ENCODE data around the gene LGALS8.
"Not testable (repeated sequence)": the region's sequence is repeated elsewhere in the genome, so short reads cannot be mapped to it uniquely, and the experiment has no call there.

LGALS8 gene

GRCh38 chr1:236543065-236543669, 19.4 kb downstream of the LGALS8 start:
- no peak for DNase-seq

GRCh38 chr1:236545621-236546169, 21.9 kb downstream of the LGALS8 start:
- DNase-seq: peak in 1 of 2 donors; percentile 16

- DNase-seq: no peak
Observed at GRCh38 chr1:236548452-236548851, 24.7 kb downstream of the LGALS8 start.

GRCh38 chr1:236550961-236551851, 27.4 kb downstream of the LGALS8 start:
- DNase-seq: no peak

GRCh38 chr1:236552096-236552495, 28.3 kb downstream of the LGALS8 start:
- DNase-seq: no peak

GRCh38 chr1:236552901-236553300, 29.1 kb downstream of the LGALS8 start:
- no peak for DNase-seq

GRCh38 chr1:236553370-236553769, 29.6 kb downstream of the LGALS8 start:
- no peak for DNase-seq

GRCh38 chr1:236556606-236557005, 32.8 kb downstream of the LGALS8 start:
- DNase-seq: no peak

- no peak for DNase-seq
Observed at GRCh38 chr1:236558081-236558480, 34.3 kb downstream of the LGALS8 start.

GRCh38 chr1:236558846-236559245, 35.1 kb downstream of the LGALS8 start:
- no peak for DNase-seq

- DNase-seq: no peak
Observed at GRCh38 chr1:236560213-236560771, 36.5 kb downstream of the LGALS8 start.

GRCh38 chr1:236561976-236562375, 38.2 kb downstream of the LGALS8 start:
- no peak for DNase-seq

GRCh38 chr1:236565530-236565929, 41.7 kb downstream of the LGALS8 start:
- DNase-seq: no peak

- DNase-seq: no peak
Observed at GRCh38 chr1:236568285-236568894, 44.6 kb downstream of the LGALS8 start.

GRCh38 chr1:236575523-236575922, 51.7 kb downstream of the LGALS8 start:
- no peak for DNase-seq

GRCh38 chr1:236576004-236576403, 52.2 kb downstream of the LGALS8 start:
- DNase-seq: no peak

GRCh38 chr1:236577041-236577440, 53.3 kb downstream of the LGALS8 start:
- DNase-seq: not testable (repeated sequence)

- no peak for DNase-seq
Observed at GRCh38 chr1:236578661-236579060, 54.9 kb downstream of the LGALS8 start.

GRCh38 chr1:236580404-236580803, 56.6 kb downstream of the LGALS8 start:
- DNase-seq: not testable (repeated sequence)

- no peak for DNase-seq
Observed at GRCh38 chr1:236581528-236581927, 57.7 kb downstream of the LGALS8 start.

- DNase-seq: no peak
Observed at GRCh38 chr1:236589531-236589930, 65.7 kb downstream of the LGALS8 start.

GRCh38 chr1:236590553-236591150, 66.9 kb downstream of the LGALS8 start:
- no peak for DNase-seq

GRCh38 chr1:236602171-236602570, 78.4 kb downstream of the LGALS8 start:
- no peak for DNase-seq

Measured in CD4-positive, alpha-beta T cell treated with Interleukin-1 beta for 1 hour (primary cell).